HG03521 (cell line): ENCODE data around the gene ATP8B4.
"Not testable (repeated sequence)": the region's sequence is repeated elsewhere in the genome, so short reads cannot be mapped to it uniquely, and the experiment has no call there.

Experiments
- ATAC-seq: cut with Tn5 transposase; IDR thresholded peaks from one replicate; pipeline ENCODE4 v1.9.1; 2021; ENCODE audit warnings: mild to moderate bottlenecking, moderate library complexity; ENCODE audit not compliant: unreplicated experiment

ATP8B4 gene, protein sequence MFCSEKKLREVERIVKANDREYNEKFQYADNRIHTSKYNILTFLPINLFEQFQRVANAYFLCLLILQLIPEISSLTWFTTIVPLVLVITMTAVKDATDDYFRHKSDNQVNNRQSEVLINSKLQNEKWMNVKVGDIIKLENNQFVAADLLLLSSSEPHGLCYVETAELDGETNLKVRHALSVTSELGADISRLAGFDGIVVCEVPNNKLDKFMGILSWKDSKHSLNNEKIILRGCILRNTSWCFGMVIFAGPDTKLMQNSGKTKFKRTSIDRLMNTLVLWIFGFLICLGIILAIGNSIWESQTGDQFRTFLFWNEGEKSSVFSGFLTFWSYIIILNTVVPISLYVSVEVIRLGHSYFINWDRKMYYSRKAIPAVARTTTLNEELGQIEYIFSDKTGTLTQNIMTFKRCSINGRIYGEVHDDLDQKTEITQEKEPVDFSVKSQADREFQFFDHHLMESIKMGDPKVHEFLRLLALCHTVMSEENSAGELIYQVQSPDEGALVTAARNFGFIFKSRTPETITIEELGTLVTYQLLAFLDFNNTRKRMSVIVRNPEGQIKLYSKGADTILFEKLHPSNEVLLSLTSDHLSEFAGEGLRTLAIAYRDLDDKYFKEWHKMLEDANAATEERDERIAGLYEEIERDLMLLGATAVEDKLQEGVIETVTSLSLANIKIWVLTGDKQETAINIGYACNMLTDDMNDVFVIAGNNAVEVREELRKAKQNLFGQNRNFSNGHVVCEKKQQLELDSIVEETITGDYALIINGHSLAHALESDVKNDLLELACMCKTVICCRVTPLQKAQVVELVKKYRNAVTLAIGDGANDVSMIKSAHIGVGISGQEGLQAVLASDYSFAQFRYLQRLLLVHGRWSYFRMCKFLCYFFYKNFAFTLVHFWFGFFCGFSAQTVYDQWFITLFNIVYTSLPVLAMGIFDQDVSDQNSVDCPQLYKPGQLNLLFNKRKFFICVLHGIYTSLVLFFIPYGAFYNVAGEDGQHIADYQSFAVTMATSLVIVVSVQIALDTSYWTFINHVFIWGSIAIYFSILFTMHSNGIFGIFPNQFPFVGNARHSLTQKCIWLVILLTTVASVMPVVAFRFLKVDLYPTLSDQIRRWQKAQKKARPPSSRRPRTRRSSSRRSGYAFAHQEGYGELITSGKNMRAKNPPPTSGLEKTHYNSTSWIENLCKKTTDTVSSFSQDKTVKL

DNA sequence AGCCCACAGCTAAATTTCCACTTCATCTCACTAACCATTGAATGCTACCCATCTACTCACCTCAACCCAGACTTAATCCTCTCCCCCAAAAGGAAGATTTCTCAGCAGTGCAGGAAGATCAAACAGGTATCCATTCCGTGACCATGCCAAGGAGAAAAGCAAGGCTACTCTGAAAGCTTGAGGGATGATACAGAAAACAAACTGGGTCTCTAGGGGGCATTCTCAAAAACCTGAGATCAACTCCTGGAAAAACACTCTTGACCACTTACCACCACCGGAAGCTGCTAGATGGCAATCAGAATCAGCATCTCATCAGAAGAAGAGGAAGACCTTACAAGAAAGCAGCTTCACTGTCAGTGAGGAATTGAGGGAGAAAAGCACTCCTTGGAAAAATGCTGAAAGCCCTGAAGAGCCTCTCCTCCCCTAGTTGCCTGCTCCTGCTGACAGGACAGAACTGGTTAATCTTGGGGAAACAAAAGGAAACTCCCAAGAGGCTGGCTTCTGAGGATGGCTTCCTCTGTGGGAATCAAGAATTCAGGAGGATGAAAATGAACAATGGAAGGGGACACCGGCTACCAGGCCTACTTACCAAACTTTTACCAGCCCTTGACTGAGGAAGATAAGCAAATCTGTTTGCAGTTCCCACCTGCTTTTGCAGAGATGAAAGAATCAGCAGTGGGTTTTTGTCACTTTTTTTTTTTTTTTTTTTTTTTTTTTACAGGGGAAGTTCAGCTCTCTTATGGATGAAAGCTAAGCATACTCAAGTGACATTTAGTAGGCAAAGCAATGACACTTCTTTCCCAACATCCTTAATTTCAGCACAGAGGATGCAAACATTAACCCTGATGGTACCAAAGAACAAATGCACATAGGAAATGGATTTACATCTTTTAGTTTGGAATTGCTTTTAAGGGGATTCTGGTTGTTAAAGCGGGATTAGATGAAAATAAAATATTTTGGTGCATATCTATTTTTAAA lies at the start of gene ATP8B4:
Gene ATP8B4, minus strand, starts transcription at position 171 of the 978 bp plus-strand sequence. CDS start 12,267 bp downstream, outside the sequence.
- ATAC-seq = no peak

DNA sequence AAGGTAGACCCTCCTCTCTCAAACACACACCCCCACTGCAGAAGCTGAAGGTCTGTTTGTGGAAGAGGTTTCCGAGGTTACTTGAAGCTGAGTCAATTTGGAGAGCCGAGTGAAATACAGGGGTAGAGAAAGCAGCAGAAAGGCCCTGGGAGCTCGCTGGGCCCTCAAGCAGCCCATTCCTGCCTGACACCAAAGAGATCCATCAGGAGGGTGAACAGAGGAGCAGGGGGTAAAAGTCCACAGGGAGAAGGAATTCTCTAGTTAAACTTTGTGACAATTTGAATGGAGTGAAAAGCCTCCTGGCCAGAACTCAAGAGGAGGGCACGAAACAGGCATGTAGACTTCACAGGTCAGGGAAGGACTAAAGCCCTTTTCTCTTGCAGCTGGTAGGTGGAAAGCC lies 49.3 kb upstream of the ATP8B4 start:
- no peak for ATAC-seq

DNA sequence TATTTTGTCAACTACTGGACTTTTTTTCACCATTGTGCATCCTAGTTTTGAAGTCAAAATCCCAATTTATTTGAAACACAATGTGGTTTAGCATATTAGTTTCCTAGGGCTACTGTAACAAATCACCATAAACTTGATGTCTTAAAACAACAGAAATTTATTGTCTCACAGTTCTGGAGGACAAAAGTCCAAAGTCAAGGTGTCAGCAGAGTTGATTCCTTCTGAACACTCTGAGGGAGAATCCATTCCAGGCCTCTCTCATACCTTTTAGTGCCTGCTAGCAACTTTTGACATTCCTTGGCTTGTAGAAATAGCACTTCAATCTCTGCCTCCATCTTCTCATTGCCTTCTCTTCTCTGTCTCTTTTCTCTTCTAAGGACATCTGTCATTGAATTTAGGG lies 48.1 kb upstream of the ATP8B4 start:
- ATAC-seq = no peak

DNA sequence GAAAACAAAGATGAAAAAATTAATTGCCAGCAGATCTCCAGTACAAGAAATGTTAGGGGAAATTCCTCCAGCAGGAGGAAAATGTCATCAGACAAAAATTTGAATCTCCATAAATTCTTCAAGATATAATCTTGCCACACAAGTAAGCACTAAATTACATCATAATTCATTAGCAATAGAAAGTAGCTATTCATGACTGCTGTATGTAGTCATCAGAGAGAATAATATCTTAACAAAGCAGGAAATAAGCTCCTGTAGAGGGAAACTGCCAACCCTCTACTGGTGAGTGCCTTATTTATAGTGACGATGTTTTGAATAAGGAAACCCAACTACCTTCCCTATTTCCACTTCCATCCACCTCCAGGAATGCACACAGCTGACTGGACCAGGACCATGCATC lies 47.2 kb upstream of the ATP8B4 start:
- ATAC-seq = no peak

DNA sequence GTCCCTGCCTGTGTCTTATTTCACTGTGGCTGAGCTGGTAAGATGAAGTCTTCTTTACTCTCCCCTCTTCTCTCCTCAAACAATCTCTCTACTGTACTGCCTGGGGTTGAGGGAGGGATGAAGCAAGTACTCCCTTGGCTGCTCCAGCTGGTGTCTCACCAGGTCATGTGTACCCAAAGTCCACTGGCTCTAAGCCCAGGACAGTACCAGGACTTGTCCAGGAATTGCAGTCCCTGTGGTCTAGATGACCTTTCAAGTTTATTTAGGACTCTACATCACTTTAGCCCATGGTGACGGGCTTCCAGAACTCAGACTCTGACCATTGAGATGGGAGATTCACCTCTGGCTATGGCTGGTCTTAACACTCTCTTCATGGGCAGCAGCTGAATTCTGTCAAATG lies 45.4 kb upstream of the ATP8B4 start:
- no peak for ATAC-seq

DNA sequence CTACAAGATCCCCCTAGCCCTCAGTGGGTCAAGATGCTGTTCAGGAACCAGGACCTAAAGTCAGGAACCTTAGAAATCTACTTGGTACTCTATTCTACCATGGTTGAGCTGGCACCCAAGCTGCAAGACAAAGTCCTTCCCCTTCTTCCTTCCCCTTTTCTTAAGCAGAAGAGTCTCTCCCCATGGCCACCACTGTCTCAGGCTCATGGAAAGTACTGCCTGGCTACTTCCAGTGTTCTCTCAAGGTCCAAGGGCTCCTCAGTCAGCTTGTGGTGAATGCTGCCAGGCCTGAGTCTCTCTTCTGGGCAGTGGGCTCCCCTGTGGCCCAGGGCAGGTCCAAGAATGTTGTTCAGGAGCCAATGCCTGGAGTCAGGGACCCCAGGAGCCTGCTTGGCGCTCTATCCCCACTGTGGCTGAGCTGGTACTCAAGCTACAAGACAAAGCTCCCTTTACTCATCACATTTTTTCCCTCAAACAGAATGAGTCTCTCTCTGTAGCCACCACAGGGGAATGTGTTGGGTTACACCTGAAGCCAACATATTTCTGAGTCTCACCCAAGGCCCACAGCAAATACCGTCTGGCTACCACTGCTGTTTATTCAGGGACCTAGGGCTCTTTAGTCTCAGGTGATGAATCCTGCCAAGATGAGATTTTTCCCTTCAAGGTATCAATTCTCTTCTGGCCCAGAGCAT lies 44.8 kb upstream of the ATP8B4 start:
- no peak for ATAC-seq

DNA sequence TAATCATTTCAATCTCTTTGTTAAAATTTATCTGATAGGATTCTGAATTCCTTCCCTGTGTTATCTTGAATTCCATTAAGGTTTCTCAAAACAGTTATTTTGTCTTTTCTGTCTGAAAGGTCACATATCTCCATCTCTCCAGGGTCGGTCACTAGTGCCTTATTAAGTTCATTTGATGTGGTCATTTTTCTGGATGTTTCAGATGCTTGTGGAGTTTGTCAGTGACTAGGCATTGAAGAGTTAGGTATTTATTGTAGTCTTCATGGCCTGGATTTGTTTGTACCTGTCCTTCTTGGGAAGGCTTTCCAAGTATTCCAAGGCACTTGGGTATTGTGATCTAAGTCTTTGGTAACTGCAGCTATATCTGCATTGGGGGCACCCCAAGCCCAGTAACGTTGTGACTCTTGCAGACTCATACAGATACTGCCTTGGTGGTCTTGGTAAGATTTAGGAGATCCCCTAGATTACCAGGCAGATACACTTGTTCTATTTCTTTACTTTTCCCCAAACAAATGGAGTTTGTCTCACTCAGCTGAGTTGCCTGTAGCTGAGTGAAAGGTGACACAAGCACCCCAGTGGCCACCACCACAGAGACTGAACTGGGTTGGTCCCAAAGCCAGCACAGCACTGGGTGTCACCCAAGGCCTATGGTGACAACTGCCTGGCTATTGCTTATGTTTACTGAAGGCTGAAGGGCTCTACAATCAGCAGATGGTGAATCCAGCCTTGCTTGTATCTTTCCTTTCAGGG lies 44.1 kb upstream of the ATP8B4 start:
- no peak for ATAC-seq

DNA sequence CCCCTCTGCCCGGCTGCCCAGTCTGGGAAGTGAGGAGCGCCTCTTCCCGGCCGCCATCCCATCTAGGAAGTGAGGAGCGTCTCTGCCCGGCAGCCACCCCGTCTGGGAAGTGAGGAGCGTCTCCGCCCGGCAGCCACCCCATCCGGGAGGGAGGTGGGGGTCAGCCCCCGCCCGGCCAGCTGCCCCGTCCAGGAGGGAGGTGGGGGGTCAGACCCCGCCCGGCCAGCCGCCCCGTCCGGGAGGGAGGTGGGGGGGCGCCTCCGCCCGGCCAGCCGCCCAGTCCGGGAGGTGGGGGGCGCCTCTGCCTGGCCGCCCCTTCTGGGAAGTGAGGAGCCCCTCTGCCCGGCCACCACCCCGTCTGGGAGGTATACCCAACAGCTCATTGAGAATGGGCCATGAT lies 39.2 kb upstream of the ATP8B4 start:
- ATAC-seq = not testable (repeated sequence)

DNA sequence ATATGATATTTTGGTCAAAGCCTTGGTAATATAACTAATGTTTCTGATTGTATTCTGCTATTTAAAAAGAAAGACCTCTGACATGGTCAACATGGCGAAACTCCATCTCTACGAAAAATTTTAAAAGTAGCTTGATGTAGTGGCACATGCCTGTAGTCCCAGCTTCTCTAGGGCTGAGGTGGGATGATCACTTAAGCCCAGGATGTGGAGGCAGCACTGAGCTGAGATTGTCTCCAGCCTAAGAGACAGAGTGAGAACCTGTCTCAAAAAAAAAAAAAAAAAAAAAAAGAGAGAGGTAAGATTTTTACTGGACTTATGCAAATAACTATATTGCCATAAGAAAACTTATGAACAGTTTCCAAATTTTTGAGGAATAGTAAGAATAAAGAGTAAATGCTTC lies 32.4 kb upstream of the ATP8B4 start:
- no peak for ATAC-seq

DNA sequence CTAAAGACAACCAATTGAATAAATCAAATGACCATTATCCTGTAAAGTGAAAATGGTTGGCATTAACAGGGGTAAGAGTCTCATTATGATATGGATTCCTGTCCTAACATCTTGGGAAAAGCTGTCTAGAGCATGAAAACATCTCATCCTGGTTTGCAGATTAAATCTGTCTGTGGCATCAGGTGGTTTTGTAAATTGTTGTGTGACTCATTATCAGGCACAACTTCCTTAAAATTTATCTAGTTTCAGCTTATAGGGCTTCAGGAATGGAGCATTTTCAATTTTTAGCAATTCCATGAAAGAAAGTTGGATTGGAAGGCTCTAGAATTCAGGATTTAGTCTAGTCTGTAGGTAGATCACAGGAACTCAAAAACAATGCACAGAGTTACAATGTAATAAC lies 31.8 kb upstream of the ATP8B4 start:
- no peak for ATAC-seq

DNA sequence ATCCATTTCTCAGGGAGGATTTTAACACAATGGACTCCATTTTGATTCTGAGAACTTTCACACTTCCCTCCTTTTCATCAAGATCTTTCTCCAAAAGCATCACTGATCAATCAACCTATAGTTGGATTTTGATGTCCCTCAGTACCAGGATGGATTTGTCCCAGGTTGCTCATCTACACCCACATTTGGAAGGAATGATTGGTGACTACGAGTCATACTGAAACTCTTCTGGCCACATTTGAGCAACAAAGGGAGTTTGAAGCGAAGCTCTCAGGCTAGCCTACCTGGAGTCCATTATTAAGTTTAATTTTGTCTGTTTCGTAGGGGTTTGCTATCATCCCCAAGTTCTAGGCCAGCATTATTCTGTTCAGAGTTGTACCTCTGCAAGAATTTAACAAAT lies 31.3 kb upstream of the ATP8B4 start:
- ATAC-seq = no peak

DNA sequence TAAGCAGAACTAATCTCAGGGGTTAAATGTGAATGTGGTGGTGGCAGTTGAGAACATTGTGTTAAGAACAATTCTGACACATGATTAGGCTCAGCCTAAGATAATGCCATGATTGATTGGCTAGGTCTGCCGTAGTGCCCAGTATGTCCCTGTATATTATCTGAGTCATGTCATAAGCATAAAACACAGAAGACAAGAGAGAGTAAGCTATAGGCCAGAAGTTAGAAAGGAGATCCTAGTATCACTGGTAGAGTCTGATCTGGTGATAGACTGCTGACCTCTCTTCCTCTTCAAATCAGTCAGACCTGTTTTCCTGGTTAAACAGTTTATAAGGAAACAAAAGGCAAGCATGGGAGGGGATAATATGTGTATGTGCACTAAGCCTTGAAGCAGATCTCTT lies 30.1 kb upstream of the ATP8B4 start:
- ATAC-seq = no peak

DNA sequence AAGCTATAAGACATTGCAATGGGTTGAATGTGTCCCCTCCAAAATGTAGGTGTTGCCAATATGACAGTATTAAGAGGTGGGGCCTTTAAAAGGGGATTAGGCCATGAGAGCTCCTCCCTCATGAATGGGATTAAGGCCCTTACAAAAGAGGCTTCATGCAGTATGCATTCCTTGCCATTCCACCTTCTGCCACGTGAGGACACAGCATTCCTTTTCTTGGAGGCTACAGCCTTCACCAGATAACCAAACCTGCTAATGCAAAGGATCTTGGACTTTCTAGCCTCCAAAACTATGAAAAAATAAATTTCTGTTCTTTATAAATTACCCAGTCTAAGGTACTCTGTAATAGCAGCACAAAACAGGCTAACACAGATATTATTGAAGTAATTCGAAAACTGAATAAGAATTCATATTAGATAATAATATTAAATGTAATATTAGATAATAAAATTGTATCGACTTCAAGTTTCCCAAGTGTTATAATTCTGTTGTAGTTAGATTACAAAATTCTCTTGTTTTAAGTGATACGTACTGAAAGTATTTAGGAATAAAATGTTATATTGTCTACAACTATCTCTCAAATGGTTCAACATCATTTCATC lies 29.4 kb upstream of the ATP8B4 start:
- ATAC-seq = no peak

DNA sequence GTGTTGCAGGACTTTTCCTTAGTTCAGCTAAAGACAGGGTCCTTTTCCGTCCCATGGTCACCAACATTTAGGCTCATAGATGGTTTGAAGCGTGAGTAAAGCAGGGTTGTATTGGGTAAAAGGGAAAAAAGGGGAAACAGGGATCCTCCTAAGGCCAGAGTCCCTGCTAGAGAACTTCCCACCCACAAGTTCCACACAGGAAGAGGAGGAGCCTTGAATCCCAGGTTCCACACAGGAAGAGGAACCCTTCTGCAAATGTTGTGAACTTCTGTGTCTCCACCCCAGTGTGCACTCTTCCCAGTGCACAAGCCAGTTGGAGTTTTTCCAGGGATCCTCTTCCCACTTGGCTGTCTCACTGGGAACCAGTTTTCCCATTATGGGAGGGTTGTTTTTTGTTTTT lies 27.6 kb upstream of the ATP8B4 start:
- ATAC-seq = no peak

DNA sequence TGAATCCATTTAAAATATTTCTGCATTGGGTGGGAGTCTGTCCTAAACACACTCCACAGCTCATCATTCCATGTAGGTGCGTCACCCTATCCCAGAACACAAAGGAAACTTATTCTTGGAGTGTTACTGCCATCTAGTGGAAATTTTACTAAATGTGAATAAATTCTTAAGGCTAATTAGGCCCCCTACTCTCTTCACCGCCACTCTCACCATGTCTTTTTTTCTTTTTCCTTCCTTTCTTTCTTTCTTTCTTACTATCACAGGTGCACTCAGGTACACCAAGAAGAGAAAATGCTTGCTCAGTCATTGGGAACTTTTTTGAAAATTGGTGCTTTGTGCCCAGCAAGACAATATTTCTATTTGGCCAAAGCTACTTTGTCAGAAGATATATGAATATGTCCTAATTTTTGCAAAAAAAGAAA lies 26.4 kb upstream of the ATP8B4 start:
- ATAC-seq = no peak

DNA sequence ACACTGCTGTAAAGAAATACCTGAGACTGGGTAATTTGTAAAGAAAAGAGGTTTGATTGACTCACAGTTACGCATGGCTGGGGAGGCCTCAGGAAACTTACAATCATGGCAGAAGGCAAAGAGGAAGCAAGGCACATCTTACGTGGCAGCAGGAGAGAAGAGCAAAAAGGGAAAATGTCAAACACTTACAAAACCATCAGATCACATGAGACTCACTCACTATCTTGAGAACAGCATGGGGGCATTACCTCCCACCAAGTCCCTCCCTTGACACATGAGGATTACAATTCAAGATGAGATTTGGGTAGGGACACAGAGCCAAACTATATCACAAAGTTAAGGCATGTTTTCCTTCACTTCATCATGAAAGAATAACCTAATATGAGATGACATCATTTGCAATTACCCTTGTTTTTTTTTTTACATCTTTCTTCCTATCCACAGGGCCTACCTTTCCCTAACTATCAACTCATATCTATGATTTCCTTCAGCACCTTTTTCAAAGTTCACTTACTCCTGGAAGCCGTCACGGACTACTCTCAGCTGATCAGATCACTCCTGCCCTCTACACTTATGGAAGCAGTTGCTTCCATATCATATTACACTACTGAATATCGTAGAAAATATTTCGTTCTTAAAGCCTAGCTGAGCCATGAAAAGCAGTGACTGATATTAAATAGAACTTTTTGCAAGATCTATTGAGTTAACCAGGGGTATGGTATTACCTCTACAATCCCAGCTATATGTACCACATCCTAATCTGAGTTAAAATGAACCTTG lies 25.5 kb upstream of the ATP8B4 start:
- no peak for ATAC-seq

DNA sequence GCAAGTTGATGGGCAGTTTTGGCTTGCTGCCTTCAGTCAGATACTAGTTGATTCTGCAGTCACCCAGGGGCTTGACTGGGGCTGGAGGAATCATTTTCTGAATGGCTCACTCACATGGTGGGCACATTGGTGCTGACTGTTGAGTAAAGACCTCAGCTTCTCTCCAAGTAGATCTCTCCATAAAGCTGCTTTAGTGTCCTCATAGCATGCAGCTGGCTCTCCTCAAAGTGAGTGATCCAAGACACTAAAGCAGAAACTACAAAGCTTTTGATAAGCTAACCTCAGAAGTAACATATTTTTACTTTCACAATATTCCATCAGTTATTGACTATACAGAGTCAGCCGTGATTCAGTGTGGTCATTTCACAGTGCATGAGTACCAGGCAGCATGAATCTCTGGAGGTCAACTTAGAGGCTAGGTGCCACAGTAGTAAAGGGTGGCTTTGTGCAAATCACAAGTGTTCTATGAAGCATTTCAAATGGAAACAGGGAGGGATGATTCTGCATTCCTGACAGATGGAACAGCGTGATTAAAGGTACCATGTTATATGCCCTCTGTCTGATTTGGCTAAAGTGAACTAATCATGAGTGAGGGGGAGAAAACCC lies 24.3 kb upstream of the ATP8B4 start:
- ATAC-seq = no peak
